Non-pigmented ciliary epithelial cell (primary cell): Measurements from ENCODE around the gene GABRP.
"Not testable (repeated sequence)": the region's sequence is repeated elsewhere in the genome, so short reads cannot be mapped to it uniquely, and the experiment has no call there.

Experiments
- DNase-seq: peaks from one replicate; pipeline ENCODE4 v3.0.0-alpha.2; 2010; ENCODE audit warnings: low read depth

GABRP gene, protein sequence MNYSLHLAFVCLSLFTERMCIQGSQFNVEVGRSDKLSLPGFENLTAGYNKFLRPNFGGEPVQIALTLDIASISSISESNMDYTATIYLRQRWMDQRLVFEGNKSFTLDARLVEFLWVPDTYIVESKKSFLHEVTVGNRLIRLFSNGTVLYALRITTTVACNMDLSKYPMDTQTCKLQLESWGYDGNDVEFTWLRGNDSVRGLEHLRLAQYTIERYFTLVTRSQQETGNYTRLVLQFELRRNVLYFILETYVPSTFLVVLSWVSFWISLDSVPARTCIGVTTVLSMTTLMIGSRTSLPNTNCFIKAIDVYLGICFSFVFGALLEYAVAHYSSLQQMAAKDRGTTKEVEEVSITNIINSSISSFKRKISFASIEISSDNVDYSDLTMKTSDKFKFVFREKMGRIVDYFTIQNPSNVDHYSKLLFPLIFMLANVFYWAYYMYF

DNA sequence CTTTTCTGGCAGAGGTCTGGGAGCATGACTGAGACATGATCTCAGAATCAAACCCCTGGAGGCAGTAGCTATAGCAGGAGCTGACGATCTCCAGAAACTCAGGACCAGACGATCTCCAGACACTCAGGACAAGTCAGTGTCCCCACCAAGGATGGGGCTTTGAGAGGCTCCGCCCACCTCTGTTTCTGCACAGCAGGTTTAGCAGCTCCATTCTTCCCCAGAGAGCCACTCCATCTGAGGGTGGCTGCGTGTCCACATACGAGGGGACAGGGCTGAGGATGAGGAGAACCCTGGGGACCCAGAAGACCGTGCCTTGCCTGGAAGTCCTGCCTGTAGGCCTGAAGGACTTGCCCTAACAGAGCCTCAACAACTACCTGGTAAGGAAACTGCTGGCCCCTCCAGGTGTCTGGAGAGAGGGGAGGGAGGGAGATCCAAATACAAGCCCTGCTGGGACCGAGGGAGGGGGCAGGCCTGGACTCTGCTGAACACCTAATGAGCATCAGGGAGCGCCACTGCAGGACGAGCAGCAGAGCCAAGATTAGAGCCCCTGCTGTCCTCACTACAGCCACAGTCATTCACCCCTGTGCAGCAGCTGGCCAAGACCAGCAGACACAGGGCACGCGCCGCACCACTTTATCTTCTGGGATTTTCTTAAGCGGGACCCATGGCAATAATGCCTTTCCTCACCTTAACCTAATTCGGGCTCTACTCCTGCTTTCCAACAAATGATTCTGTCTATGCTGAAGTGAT, at the start of gene GABRP:
GABRP (plus strand) TSS at position 228 of the 750 bp plus-strand sequence. CDS start 4,891 bp downstream, outside the sequence.
- DNase-seq = no peak

DNA sequence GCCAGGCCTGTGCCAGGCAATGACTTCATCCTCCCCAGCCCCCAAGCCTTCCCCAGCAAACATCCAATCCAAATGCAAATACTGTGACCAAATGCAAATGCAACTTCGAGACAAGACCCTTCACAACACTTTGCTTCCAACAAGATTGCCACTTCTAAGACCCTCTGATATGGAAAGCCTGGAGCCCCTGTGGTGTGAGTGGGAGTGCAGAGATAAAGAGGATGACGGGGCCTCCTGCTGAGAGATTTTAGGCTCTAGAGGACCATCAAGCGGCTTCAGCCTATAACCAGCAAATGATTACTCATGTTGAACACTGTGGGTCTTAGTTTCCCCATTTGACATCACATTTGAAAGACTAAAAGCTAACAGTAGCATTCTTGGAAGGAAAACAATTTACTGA, 46.6 kb upstream of the GABRP start:
- DNase-seq = no peak

DNA sequence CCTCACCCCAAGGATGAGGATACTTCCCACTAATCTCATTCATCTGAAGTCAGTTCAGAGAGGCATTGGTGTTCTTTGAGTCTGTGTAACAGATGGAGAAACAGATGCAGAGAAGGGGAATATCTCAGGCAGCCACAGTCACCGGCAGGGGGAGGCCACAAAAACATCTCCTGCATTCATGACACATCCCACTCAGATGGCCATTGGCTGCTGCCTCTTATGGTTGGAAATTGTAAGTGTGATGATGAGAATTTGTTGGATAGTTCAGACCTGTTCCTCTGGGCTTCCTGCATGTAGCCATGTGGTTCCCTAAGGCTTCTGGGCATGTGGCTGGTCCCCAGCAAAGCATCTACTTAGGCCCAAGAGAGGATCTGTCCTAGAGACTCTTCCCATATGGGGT, 45.9 kb upstream of the GABRP start:
- DNase-seq = no peak

DNA sequence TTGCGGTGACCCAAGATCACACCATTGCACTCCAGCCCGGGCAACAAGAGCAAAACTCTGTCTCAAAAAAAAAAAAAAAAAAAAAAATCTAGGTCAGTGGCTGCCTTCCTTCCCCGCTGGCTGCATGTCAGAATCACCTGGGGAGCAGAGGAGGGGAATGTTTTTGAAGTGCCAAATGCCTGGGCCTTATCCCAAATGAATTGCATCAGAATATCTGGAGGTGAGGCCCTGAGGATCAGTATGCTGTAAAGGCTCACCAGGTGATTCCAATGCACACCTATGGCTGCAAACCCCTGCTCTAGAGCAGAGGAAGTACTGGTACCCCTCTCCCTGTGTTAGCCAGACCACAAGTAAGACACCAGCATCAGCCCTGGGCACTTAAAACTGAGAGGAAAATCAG, 44.7 kb upstream of the GABRP start:
- no peak for DNase-seq

DNA sequence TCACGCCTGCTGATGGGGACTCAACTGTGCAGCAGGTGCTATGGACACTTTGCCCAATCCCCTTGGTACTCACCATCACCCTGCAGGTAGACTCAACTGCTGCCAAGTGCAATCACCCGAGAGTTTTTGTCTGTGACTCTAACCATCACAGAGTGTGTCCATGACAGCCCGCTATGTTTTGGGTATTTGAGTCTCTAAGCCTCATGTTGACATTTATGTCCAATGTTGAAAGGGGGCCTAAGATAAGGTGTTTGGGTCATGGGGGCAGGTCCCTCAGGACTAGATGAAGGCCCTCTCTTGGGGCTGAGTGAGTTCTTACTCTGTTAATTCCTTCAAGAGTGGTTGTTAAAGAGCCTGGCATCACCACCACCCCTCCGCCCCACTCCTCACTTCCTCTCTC, 44.1 kb upstream of the GABRP start:
- DNase-seq = no peak

DNA sequence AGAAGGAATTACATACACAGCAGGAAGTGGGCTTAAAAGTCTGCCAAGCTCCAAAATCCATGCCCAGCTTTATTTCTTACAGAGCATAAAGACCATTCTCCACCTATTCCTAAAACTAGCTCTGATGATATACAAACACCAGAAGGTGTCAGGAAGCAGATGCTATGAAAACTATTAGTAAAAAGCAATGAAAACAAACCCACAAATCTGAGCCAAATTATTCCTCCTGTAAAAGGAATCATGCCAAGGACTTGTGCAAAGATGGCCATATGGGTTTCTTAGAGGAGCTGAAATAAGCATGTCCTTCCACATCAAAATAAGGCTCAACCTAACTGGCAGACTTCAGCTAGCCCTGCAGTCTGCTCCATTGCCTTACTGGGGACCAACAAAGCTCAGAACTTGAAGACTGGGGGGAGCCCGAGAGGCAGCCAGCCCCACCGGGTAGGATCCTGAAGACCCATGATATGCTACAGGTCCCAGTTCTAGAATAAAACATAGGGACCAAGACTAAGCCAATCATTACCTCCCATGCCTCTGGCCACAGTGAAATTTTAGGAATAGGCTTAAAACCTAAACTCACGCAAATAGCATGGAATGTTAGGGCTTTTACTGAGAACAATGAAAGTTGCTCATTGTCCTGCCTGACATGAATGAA, 42.8 kb upstream of the GABRP start:
- no peak for DNase-seq

DNA sequence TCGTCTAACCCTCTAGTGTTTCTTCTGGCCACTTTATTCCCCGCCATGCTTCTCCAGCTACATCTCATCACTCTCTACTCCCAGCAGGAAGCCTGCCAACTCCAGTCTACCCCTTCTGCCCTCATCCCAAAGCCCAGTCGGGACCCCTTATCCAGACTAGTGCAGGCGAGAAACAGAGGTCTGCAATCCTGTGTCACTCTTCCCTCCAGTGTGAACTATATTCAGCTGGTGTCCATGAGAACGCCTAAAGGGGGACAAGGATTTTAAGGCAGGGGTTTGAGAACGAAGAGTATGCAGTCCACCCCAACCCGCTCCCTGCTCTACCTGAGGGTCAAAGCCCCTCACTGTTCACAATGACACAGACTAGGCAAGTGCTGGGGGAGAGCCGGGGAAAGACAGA, 41.7 kb upstream of the GABRP start:
- no peak for DNase-seq

DNA sequence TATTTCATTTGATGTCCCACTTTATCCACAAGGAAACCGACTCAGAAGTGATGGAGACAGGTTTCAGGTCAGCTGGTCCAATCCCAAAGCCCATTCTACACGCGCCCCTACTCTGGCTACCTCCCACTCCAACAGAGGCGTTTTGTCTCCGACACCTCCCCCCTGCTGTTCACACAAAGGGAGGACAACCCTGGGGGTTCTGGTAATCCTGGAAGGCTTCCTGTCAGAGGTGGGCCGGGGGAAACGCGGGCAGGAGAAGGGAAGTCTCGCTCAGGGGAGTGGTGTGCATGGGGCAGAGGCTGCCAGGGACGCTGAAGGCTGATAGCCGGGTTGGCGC, 39.7 kb upstream of the GABRP start:
- DNase-seq = no peak

DNA sequence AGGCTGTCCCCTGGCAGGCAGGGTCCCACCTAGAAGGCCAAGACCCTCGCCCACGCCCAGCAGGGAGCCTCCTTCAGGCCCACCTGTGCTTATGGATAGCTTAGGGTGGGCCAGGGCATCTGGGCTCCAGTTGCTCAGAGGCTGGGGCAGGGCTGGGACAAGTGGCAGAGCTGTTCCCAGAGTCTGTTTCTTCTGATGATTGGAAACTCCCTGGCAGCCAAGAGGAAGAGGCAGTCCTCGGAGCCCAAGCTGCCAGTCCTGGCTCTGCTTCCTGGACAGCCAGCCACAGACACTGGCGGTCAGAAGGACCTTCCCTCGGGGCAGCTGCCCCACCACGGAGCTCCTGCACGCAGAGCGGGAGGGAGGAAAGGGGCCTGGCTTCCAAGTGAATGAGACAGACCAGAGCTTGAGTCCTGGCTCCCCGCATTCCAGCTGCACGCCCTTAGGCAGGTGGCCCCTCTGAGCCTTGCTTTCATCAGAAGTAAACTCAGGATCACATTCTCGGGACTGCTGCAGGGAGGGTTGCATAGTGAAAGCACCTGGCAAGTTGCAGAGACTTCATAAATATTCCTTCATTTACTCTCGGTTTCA, 37.9 kb upstream of the GABRP start:
- no peak for DNase-seq

DNA sequence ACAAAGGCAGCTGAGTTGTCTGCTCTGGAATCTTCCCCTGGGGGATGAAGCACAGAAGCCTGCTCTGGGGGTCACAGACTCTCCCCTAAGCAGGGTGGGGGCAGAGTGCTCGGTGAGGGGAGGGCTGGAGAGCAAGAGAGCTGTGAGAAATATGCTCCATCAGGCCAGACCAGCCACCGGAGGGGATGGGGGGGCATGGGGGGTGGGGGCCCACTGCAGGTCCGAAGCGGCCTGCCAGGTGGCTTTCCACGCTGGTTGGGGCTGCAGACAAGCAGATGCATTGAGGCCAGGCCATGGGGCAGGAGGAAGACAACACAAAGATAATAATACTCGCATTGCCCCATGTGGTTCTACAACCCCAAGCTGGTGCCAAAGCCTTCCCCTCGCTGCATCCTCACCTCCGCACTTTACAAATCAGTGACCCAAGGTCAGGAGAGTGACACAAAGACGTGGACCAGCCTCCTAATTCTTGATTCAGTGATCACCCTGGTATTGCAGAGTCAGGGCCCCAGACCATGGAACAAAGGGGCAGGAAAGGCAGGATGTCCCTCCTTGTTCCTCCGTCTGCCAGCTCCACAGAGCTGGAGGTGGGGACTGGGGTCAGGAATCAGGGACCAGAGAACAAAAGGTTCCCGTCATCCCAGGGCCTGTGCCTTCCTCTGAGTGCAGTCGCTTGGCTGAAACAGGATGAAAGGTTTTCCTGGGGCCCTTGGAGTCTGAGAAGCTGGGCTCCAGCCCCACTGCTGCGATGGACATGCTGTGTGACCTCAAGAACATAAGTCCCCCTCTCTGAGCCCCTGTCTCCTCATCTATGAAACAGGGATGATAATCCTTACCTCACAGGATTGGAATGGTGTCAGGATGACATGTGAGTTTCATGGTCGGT, 37.2 kb upstream of the GABRP start:
- DNase-seq = no peak

DNA sequence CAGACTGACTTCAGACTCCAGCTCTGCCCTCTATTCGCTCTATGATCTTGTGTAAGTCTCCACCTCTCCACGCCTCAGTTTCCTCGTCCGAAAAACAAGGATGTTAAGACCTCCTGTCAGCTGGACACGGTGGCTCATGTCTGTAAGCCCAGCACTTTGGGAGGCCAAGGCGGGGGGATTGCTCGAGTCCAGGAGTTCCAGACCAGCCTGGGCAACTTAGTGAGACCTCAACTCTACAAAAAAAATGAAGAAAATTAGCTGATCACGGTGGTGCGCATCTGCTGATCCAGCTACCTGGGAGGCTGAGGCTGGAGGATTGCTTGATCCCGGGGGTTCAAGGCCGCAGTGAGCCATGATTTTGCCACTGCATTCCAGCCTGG, 36.6 kb upstream of the GABRP start:
- DNase-seq = no peak

DNA sequence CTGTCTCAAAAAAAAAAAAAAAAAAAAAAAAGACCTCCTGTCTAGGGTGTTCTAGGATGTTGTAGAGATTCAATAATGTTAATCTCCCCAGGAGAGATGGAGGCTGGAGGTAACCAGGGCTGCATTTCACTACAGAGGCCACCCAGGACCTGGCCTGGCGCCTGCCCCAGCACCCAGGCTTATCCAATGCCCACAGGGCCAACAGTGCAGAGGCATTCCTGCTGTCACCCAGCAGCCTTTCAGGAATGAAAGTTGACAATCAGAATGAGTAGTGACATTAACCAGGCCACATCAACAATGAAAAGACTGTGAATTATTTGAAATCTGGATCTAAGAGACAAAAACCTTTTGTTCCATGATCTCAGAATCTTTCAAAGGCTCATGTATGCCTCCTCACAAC, 36.2 kb upstream of the GABRP start:
- no peak for DNase-seq

DNA sequence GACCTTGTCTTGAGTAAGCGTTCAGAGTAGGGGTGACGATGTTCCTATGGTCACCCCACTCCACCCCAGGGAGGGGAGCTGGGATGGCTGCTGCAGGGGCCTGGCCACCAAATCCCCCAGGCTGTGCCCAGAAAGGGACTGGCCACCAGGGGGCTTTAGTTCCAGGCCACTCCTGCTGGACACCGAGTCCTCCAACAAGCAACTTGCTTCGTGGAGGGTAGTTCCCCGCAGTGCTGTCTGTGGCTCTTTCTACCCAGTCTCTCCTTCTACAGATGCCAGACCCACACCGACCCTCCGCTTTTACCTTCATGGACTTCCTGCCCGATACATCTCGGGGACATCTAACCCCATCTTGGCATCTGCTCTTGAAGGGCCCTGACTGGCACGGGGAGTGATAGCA, 35.7 kb upstream of the GABRP start:
- no peak for DNase-seq

DNA sequence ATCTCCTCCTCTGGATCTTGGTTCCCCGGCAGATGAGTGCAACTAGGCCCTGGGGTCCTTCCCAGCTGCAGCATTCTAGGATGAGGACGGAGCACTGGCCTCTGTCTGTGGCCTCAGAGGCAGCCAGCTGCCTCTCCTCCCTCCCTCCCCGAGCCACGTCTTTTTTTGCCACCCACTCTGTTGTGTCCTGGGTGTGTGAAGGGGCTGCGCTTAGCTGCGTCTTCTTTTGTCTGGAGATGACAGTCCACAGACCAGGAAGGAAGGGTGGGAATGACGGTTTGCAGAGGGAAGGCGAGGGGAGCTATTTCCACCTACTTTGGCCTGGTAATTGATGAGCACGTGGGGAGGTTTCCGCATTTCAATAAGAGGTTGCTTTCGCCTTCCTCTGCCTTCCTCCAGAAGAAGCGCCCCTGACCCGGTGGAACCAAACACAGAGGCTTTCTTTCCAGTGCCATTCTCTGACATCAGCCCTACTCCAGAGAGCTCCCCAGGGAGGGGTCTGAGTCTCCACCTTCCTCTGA, 34.5 kb upstream of the GABRP start:
- no peak for DNase-seq

DNA sequence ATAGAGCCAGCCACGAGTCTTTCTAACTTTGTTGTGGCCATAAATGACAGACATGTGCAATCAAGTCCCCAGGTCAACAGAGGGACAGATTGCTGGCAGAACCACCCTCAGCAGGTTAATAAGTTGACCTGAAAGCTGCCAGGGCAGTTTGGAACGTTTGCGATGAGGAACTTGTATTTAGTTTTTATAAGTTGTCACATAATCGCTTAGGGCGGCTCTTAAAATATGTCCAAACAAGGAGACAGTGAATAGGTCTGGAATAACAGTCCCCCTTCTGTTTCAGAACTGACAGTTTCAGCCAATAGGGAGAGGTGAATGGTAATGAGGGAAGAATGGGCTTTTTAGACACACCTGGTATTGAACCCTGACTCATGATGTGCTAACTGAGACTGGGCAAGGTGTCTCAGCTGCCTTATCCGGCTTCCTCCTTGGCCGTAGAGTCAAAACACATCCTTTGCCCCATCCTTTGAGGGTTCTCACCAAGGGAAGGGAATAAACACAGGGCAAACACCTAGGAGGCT, 33.6 kb upstream of the GABRP start:
- no peak for DNase-seq

DNA sequence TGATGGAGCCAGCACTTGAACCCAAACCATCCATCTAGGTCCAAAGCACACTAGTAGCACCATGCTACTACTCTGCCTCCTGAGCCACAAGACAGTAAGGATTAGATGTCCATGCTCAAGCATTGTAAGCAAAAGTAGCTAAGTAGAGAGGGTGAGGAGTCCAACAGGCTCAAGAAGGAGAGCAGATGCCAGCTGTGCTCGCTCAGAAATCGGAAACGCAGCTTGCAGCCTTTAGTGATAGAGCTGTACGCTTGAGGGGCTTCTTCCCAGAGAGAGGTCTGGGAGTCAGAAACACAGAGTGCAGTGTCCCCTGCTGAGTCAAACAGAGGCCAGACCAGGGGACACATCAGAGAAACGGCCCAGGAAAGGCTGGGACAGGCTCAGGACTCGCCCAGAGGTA, 32.7 kb upstream of the GABRP start:
- DNase-seq = no peak

DNA sequence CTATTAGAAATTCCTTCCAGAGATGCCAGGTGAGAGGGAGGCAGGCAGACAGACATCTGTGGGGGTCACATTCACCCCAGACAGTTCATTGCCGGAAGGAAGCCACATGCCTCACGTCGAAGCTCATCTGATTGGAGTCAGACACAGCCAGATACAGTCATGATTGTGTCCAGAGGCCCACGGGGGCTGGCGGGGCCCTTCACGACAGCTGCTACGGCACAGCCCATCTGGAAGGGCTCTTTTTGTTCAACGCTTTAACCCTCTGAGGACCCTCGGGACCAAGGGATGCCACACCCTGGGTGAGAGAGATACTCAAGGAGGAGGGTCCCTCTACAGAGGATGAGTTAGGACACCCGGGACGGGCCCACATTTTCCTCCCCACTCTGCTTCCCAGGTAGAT, 31.9 kb upstream of the GABRP start:
- no peak for DNase-seq

DNA sequence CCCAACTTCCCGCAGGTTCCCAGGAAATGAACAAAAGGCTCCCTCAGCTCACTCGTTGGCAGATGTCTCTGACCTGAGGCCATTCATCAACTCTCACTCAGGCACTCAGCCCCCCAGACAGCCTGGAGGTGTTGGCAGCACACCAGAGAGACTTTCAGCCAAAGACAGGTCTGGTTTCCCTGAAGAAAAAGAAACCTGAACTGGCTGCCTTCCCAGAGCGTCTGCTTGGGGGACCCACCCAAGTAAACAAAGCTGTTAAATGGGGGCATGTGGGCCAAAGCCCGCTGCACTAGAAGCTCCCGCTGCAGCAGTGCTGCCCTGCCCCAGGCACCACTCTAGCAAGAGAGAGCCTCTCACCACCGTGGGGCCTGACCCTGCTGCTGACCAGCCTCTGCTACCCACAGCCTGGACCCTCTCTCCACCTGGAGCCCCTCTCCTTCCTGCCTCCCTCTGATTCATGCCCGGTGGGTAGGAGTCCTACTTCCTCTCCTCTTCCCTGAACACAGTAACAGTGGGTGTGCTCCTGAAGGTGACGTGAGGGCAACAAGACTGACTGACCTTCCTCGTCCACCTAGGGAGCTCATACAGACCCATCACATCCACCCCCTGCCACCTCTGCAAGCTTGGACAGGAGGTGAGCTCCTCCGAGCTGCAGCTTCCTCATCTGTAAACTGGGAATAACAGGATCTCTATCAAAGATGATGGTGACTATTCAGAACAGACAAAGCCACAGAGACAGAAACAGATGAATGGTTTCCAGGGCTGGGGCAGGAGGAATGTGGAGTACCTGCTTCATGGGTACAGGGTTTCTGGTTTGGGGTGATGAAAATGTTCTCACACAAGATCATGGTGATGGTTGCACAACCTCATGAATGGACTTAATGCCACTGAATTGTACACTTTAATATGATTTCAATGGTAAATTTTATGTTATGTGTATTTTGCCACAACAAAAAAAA, 31.0 kb upstream of the GABRP start:
- DNase-seq = no peak

DNA sequence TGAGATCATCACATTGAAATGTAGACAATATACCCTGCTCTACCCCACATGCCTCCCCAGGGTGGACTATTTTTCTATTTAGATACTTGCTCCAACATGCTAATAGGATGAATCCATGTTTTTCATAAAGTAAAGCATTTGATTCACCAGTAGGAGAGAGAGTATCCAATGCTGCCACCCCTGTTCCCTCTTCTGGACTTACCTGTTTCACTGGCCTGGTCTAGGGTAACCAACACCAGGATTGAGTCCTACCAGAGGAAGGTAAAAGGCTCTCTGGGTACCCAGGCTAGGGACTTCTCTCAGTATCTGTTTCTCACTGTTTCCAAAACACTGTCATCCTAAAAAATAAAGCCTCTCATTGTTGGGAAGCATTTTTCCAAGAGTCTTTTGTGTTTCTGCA, 30.2 kb upstream of the GABRP start:
- DNase-seq = no peak

DNA sequence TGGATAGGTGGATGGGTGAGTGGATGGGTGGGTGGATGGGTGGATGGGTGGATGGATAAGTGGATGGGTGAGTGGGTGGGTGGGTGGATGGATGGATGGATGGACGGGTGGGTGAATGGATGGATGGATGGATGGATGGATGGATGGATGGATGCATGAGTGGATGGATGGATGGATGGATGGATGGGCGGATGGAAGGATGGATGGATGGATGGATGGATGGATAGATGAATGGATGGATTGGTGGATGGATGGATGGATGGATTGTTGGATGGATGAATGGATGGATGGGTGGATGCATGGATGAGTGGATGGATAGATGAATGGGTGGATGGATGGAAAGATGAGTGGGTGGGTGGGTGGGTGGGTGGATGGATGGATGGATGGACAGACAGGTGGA, 29.0 kb upstream of the GABRP start:
- DNase-seq = not testable (repeated sequence)
